Glutamatergic neuron (in vitro differentiated cells): ENCODE measurements around the gene APEX2. TPM values are rescaled to one million over a fixed set of nuclear protein-coding genes. Genes with fewer than 3 reads are reported as not detected.
A peak's percentile ranks its signal among the peaks of the same experiment; 100 is the strongest.

Experiments
- DNase-seq: peaks from one replicate; pipeline ENCODE4 v3.0.0; 2022
- H3K27ac Mint-ChIP-seq: one replicate; pipeline ENCODE4 v1.8.0; 2020; ENCODE audit warnings: mild to moderate bottlenecking, mixed read lengths, inconsistent platforms; ENCODE audit not compliant: unreplicated experiment
- H3K27me3 Mint-ChIP-seq: one replicate; pipeline ENCODE4 v1.8.0; 2020; ENCODE audit warnings: mild to moderate bottlenecking, moderate library complexity, mixed read lengths, inconsistent platforms; ENCODE audit not compliant: unreplicated experiment
- H3K36me3 Mint-ChIP-seq: one replicate; pipeline ENCODE4 v1.8.0; 2020; ENCODE audit warnings: mild to moderate bottlenecking, mixed read lengths, inconsistent platforms; ENCODE audit not compliant: unreplicated experiment
- H3K4me1 Mint-ChIP-seq: one replicate; pipeline ENCODE4 v1.8.0; 2020; ENCODE audit warnings: mild to moderate bottlenecking, low read depth, mixed read lengths, inconsistent platforms; ENCODE audit not compliant: unreplicated experiment
- H3K4me3 Mint-ChIP-seq: one replicate; pipeline ENCODE4 v1.8.0; 2020; ENCODE audit warnings: mild to moderate bottlenecking, mixed read lengths, inconsistent platforms; ENCODE audit not compliant: unreplicated experiment
- H3K9me3 Mint-ChIP-seq: one replicate; pipeline ENCODE4 v1.8.0; 2020; ENCODE audit warnings: mild to moderate bottlenecking, moderate library complexity, mixed read lengths, inconsistent platforms; ENCODE audit not compliant: unreplicated experiment
- CTCF ChIP-seq: fragments of 200-600 bp; sonication (generic); IDR thresholded peaks from one replicate; pipeline ENCODE4 v1.5.0; 2021; ENCODE audit not compliant: partially characterized antibody, unreplicated experiment
- total RNA-seq: library from RNA; stranded (reverse); fragmentation: NEBNext Ultra II Directional; extraction: Animal tissue kit (Norgen Biotek cat#: 25700); gene quantifications from one replicate; pipeline ENCODE4 v1.2.1, GENCODE V29; 2021; ENCODE audit not compliant: unreplicated experiment

Gene APEX2
- total RNA-seq, 1 donor from 2014 or later: 6.2 TPM

DNA sequence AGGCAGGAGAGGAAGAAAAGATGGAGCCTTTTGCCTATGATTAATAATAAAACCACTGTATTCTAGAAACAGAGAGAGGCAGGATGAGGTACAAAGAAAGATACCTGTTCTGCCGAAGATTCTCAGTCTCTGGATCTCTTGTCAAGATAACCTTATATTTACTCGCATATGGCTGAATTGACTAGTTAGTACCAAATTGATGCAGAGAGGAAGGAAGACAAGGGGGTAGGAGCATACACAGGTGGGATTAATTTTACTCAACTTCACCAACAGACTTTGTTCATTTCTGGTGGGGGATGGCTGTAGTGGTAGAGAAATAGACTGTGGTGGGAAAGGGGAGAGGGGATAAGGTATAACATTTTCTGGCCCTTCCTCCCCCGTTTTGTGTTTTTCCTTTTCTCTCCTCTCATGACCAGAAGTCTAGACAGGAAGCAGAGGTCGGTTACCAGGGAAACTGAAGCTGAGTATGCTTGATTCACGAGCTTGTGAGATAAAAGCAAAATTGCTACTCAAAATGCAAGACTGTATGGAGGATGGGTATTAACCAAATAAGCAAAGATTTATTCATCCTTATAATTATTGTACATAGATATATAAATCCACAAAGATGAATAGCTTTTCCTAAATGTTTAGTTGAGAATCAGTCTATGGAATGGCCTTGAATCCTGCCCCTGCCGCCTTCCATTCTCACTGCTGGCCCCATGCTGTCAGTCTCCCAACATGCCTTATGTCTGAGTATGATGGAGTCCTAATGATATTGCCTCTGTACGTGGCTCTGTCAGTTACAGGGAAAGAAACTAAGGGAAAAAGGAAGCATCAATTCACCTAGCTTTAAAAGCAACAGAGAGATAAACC lies 56.9 kb downstream of the APEX2 start:
- H3K4me1 Mint-ChIP-seq: no peaks in the 10 kb centered on the region
- no peaks in the 10 kb centered on the region for H3K27me3 Mint-ChIP-seq
- no peak overlapping the region for H3K27ac Mint-ChIP-seq
- TF ChIP-seq CTCF: no peak
- no peaks in the 10 kb centered on the region for H3K9me3 Mint-ChIP-seq
- DNase-seq: no peak
- H3K36me3 Mint-ChIP-seq: no peaks in the 10 kb centered on the region
- H3K4me3 Mint-ChIP-seq: no peak overlapping the region

DNA sequence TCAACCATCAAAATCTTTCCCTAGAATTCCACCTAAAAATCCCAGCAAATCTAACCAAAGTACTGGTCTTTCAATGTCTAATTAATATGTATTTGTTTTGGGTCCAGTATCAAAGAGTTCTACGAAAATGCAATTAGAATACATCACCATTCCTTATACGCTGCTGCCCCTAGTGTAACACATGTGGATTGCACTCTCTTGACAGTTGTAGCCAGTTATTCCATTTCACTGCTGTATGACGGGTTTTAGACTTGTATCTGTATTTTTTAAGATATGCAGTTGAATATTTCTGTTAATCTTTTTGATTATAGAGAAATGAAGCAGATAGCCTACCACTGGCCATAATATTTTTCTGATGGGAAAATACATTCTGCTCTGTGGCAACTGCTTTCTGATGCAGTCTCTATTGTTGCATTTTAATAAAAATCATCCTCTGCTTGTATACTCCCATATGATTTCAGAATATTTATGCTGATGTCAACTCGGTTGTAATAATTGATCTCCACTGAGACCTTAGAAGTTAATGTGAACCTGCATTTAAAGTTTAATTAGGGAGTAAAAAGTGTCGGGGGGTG lies 57.6 kb downstream of the APEX2 start:
- Mint-ChIP-seq H3K4me1 (no peaks in the 10 kb centered on the region), H3K9me3 (no peaks in the 10 kb centered on the region), H3K27ac (no peak overlapping the region), H3K4me3 (no peak overlapping the region), H3K27me3 (no peaks in the 10 kb centered on the region), H3K36me3 (no peaks in the 10 kb centered on the region)
- TF ChIP-seq CTCF: peak; percentile 69
- DNase-seq: peak; percentile 15

Other genes with a start within 250 kb of the APEX2 start
- gene ITIH6, start 202.1 kb upstream of the APEX2 start, total RNA-seq: not detected
- gene MAGED2, start 192.6 kb upstream of the APEX2 start, total RNA-seq: 308 TPM
- gene TRO, start 79.5 kb upstream of the APEX2 start, total RNA-seq: 236 TPM
- 1.1 TPM for gene PFKFB1, start 6.2 kb upstream of the APEX2 start, total RNA-seq
- not detected for gene ALAS2, start 30.6 kb downstream of the APEX2 start, total RNA-seq
- gene PAGE2B, start 74.7 kb downstream of the APEX2 start, total RNA-seq: not detected
- gene PAGE2, start 88.7 kb downstream of the APEX2 start, total RNA-seq: not detected
- gene PAGE5, start 220.0 kb downstream of the APEX2 start, total RNA-seq: not detected